HUES48 (cell line): Measurements from ENCODE around the gene TCP11L1.

Experiments used
- H3K27ac ChIP-seq: one replicate; pipeline ENCODE4 v1.7.0; 2013; ENCODE audit warnings: low read depth, low read length, inconsistent platforms
- H3K27me3 ChIP-seq: 2 replicates; pipeline ENCODE4 v1.6.1; 2013; ENCODE audit warnings: mild to moderate bottlenecking, low read length; ENCODE audit not compliant: control insufficient read depth, insufficient read depth
- H3K36me3 ChIP-seq: 2 replicates; pipeline ENCODE4 v1.6.1; 2013; ENCODE audit warnings: low read length; ENCODE audit not compliant: control insufficient read depth, insufficient read depth
- H3K4me1 ChIP-seq: 2 replicates; pipeline ENCODE4 v1.6.1; 2013; ENCODE audit warnings: mild to moderate bottlenecking, low read length; ENCODE audit not compliant: control insufficient read depth, insufficient read depth
- H3K4me3 ChIP-seq: 2 replicates; pipeline ENCODE4 v1.5.1; 2013; ENCODE audit warnings: mild to moderate bottlenecking, low read depth, low read length
- H3K9ac ChIP-seq: 2 replicates; pipeline ENCODE4 v1.6.1; 2013; ENCODE audit warnings: mild to moderate bottlenecking, low read depth, low read length, moderate library complexity
- H3K9me3 ChIP-seq: 2 replicates; pipeline ENCODE4 v1.6.1; 2013; ENCODE audit warnings: low read length; ENCODE audit not compliant: control insufficient read depth, insufficient read depth

The TCP11L1 gene

DNA sequence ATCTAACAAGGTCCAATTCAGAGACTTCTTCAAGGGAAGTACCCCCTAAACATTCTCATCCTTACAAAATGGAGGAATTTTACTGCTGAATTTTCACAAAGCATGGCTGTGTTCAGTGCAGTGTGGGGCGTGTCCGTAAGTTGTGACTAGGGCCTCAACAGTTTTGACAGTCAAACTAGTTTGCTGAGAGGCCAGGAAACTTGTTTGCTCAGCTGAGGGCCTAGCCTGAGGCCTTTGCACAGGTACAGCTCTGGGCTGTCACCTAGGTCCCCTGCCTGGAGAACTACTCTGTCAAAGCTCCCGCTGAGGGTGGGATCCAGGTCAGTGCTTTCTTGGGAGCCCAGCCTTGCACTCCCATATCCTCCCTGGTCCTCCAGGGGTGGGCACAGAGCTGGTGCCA lies 27.9 kb downstream of the TCP11L1 start:
- no peak overlapping the region for H3K27ac ChIP-seq
- peaks cover 62% of the 10 kb centered on the region for H3K36me3 ChIP-seq
- H3K9ac ChIP-seq = no peak overlapping the region
- no peaks in the 10 kb centered on the region for H3K4me1 ChIP-seq
- no peaks in the 10 kb centered on the region for H3K27me3 ChIP-seq
- no peaks in the 10 kb centered on the region for H3K9me3 ChIP-seq
- no peak overlapping the region for H3K4me3 ChIP-seq

DNA sequence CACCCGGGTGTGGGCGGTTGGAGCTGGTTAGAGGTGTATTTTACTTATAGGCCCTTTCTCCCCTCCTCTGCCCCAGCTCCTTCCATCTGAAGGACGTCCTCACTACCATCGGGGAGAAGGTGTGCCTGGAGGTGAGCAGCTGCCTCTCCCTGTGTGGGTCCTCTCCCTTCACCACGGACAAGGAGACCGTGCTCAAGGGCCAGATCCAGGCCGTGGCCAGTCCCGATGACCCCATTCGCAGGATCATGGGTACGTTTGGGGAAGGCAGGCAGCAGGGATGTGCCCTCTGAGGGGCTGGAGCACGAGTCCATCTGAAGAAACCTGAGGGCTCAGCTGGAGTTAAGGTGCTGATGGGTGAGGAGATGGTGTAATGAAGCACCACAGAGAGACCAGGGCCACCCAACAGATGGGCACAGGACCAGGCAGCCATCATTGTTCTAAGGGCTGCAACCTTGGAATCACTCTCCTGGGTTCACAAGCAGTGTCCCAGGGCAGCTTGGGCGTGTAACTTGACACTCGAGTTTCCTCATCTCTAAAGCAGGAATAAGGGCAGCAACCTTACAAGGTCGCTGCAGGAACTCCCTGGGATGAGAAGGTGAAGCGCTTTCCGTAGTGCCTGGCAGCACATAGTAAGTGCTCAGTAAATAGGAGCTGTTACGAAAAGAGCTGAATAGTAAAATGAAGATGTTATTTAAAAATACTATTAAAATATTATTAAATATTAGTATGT lies 29.4 kb downstream of the TCP11L1 start:
- no peaks in the 10 kb centered on the region for H3K27me3 ChIP-seq
- no peak overlapping the region for H3K4me3 ChIP-seq
- H3K4me1 ChIP-seq = no peaks in the 10 kb centered on the region
- H3K36me3 ChIP-seq = peaks cover 61% of the 10 kb centered on the region
- no peak overlapping the region for H3K9ac ChIP-seq
- H3K27ac ChIP-seq = no peak overlapping the region
- no peaks in the 10 kb centered on the region for H3K9me3 ChIP-seq

- H3K9me3 ChIP-seq = no peaks in the 10 kb centered on the region
- no peaks in the 10 kb centered on the region for H3K4me1 ChIP-seq
- no peak overlapping the region for H3K4me3 ChIP-seq
- no peak overlapping the region for H3K9ac ChIP-seq
- H3K36me3 ChIP-seq = peaks cover 69% of the 10 kb centered on the region
- no peaks in the 10 kb centered on the region for H3K27me3 ChIP-seq
- no peak overlapping the region for H3K27ac ChIP-seq
Measured at GRCh38 chr11:33072465-33072864, 33.1 kb downstream of the TCP11L1 start.

DNA sequence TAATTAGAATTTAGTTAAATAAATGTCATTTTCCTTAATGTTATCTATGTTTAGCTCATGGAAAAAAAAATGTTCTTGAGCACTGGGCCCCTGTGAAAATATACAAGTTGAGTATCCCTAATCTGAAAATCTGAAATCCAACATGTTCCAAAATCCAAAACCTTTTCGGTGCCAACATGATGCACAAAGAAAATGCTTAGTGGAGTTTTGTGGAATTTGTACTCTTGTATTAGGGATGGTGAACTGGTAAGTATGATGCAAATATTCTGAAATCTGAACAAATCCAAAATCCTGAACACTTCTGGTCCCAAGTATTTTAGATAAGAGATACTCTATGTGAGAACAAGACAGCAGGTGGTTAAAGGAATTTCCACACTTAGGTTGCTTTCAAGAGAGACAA lies 44.5 kb downstream of the TCP11L1 start:
- no peaks in the 10 kb centered on the region for H3K9me3 ChIP-seq
- peaks cover 64% of the 10 kb centered on the region for H3K36me3 ChIP-seq
- H3K4me1 ChIP-seq = no peaks in the 10 kb centered on the region
- H3K27me3 ChIP-seq = no peaks in the 10 kb centered on the region
- no peak overlapping the region for H3K4me3 ChIP-seq
- H3K27ac ChIP-seq = no peak overlapping the region
- H3K9ac ChIP-seq = no peak overlapping the region

GRCh38 chr11:33086017-33086416 lies 46.6 kb downstream of the TCP11L1 start:
- Histone ChIP-seq H3K4me1 (no peaks in the 10 kb centered on the region), H3K36me3 (peaks cover 71% of the 10 kb centered on the region), H3K9me3 (no peaks in the 10 kb centered on the region)

DNA sequence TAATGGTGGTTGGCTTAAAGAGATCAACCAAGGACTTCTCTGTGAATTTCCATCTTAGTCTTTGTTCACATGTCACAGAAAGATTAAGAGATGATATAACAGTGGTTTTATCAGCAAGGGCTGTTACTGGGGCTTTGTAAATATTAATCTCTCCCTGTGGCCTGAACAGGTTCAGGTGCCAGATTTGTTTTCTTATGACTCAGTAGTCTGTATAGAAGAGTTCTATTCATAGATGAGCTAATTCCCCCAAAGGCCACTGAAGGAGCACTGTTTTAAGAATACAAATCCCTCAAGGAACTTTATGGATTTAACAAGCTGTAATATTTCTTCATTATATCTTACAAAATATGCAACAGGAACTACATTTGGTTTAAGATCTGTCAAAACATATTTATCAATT lies 50.4 kb downstream of the TCP11L1 start:
- peaks cover 49% of the 10 kb centered on the region for H3K36me3 ChIP-seq

More at GRCh38 chr11:33086017-33086416, 46.6 kb downstream of the TCP11L1 start:
- Histone ChIP-seq H3K9ac (no peak overlapping the region), H3K27me3 (no peaks in the 10 kb centered on the region), H3K4me3 (no peak overlapping the region), H3K27ac (no peak overlapping the region)

DNA sequence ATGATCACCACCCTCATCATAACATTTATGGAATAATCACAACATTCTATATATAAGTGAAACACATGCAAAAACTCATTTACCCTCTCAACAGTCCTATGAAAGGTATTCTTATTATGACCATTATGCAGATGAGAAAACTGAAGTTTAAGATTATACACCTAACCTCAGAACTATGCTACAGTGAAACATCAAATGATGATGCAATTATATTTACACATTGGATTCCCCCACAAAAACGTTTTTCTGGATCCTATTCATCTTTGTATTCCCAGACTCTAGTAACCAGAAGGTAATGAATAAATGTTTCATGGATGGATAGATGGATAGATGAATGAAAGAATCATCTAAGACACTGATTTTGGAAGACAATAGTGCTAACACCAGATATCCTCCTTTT lies 54.8 kb downstream of the TCP11L1 start:
- peaks cover 62% of the 10 kb centered on the region for H3K36me3 ChIP-seq
- H3K9me3 ChIP-seq = no peaks in the 10 kb centered on the region
- no peaks in the 10 kb centered on the region for H3K27me3 ChIP-seq
- no peaks in the 10 kb centered on the region for H3K4me1 ChIP-seq
- no peak overlapping the region for H3K9ac ChIP-seq
- H3K27ac ChIP-seq = no peak overlapping the region
- H3K4me3 ChIP-seq = no peak overlapping the region

More for the DNA sequence above, 50.4 kb downstream of the TCP11L1 start:
- no peaks in the 10 kb centered on the region for H3K9me3 ChIP-seq
- H3K27me3 ChIP-seq = no peaks in the 10 kb centered on the region
- H3K4me3 ChIP-seq = no peak overlapping the region
- H3K27ac ChIP-seq = no peak overlapping the region
- H3K9ac ChIP-seq = no peak overlapping the region
- H3K4me1 ChIP-seq = no peaks in the 10 kb centered on the region

DNA sequence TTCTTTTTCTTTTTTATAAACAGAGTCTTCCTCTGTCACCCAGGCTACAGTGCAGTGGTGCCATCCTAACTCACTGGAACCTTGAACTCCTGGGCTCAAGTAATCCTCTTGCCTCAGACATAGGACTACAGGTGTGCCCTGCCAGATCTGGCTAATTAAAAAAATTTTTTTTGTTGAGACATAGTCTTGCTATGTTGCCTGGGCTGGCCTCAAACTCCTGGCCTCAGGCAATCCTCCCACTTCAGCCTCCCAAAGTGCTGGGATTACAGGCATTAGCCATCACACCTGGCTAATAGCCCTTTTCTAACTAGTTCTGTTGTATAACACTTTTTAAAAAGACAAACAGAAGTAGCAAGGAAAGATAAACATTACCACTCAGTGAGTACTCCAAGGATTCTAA lies 64.5 kb downstream of the TCP11L1 start:
- Histone ChIP-seq H3K36me3 (peaks cover 66% of the 10 kb centered on the region), H3K4me1 (no peaks in the 10 kb centered on the region), H3K4me3 (no peak overlapping the region), H3K9ac (no peak overlapping the region), H3K27ac (no peak overlapping the region), H3K9me3 (no peaks in the 10 kb centered on the region), H3K27me3 (no peaks in the 10 kb centered on the region)

GRCh38 chr11:33109294-33109895 lies 70.0 kb downstream of the TCP11L1 start:
- Histone ChIP-seq H3K27me3 (no peaks in the 10 kb centered on the region), H3K4me1 (no peaks in the 10 kb centered on the region), H3K9ac (no peak overlapping the region), H3K9me3 (no peaks in the 10 kb centered on the region), H3K36me3 (peaks cover 23% of the 10 kb centered on the region), H3K4me3 (no peak overlapping the region), H3K27ac (no peak overlapping the region)

DNA sequence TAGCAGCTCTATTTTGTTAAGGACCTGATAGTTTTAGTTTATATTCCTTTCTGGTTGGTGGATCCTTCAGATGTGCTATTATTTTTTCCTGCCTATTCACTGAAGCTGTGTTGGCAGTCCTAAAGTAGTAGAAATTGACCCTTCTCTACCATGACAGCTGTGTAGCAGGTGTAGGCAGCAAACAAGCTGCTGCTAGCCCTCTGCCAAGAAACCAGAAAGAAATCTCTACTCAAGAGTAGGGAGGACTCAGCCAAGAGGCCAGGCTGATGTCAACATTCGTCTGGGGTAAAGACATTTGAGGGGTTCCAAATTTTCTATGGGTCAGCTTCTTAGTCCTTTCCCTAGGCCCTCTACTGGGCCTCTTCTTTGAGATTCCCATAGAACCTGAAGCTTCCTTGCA lies 70.7 kb downstream of the TCP11L1 start:
- peaks cover 16% of the 10 kb centered on the region for H3K36me3 ChIP-seq
- no peaks in the 10 kb centered on the region for H3K9me3 ChIP-seq
- H3K9ac ChIP-seq = no peak overlapping the region
- H3K27me3 ChIP-seq = no peaks in the 10 kb centered on the region
- H3K4me3 ChIP-seq = no peak overlapping the region
- no peaks in the 10 kb centered on the region for H3K4me1 ChIP-seq
- no peak overlapping the region for H3K27ac ChIP-seq

GRCh38 chr11:33116535-33116934 lies 77.2 kb downstream of the TCP11L1 start:
- H3K36me3 ChIP-seq = peaks cover 6% of the 10 kb centered on the region; the same call in 1 of the 2 replicates

More at GRCh38 chr11:33116535-33116934, 77.2 kb downstream of the TCP11L1 start:
- H3K9me3 ChIP-seq = no peaks in the 10 kb centered on the region
- no peaks in the 10 kb centered on the region for H3K27me3 ChIP-seq
- H3K9ac ChIP-seq = no peak overlapping the region
- no peak overlapping the region for H3K27ac ChIP-seq
- peaks cover 15% of the 10 kb centered on the region for H3K4me1 ChIP-seq
- H3K4me3 ChIP-seq = no peak overlapping the region
